ENCODE measurements around the gene SIMC1. TPM values are rescaled to one million over a fixed set of nuclear protein-coding genes. Genes with fewer than 3 reads are reported as not detected.

The SIMC1 gene
- total RNA-seq, result 7.0 and 11.5 TPM in 2 replicates

DNA sequence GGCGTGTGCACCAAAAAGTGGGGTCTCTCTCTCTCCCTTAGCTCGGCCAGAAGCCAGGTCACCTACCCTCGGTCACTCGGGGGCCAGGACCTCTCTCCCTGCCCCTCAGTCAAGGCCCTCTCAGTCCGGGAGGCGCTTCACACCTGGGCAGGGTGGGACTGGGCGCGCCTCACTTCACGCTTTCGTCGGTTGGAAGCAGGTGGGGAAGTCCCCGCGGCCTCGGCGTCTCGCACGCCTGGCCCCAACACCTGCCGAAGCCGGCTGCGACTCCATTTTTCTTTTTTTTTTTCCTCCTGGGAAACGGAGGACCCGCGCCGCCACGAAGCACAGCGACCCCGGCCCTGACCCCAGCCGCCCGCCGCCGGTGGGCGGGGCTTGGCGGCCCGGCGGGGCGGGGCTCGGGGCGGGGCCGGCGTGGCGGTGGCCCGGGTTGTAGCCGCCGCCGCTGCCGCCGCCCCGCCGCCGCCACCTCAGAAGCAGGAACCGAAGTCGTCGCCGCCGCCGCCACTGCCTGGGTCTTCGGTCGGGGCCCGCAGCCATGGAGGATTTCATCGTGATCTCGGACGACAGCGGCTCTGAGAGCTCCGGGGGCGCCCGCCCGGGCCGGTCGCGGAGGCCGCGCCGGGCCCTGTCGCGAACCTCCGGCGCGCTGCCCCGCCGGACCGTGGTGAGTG lies at the start of gene SIMC1:
Gene SIMC1 (plus strand): TSS at position 454 of the 674 bp plus-strand sequence. CDS start 85 bp downstream, at position 539.

DNA sequence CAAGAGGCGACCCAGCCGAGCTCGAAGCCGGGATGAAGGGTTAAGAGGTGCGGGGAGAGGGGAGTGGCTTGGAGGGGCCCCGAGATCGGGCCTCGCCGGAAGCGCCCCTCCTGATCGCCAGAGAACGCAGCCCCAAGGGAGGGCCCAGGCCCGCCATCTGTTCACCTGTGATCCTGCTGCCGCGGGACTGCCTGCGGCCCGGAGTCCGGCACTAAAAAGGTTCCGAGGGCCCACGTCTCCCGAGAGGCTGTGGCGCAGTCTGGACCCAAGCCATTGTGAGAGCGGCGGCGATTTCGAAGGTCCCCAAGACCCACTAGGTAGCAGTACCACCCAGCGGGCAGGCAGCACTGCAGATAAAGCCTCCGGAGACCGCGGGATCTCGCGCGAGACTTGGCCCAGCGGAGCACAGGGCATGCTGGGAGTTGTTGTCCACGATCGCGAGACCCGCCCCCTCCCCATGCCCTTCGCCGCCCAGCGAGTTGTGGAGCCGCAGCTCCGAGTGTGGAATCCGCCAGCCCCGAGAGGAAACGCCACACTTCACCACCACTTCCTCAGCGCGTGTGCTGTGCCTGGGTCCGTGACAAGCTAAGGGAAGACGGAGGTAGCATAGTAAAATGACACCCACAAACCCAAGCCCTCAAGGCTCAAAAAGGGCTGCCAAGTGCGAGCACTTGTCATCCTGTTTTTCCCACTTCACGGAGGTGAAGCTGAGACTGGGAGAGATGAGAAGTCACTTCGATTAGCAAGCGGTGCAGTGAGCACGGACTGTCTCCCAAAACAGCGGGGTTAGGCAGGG lies 123.4 kb downstream of the SIMC1 start, which contains the start of gene KIAA1191:
Gene KIAA1191 (minus strand): TSS at position 328 of the 796 bp plus-strand sequence. CDS start 2,256 bp downstream, outside the sequence.

DNA sequence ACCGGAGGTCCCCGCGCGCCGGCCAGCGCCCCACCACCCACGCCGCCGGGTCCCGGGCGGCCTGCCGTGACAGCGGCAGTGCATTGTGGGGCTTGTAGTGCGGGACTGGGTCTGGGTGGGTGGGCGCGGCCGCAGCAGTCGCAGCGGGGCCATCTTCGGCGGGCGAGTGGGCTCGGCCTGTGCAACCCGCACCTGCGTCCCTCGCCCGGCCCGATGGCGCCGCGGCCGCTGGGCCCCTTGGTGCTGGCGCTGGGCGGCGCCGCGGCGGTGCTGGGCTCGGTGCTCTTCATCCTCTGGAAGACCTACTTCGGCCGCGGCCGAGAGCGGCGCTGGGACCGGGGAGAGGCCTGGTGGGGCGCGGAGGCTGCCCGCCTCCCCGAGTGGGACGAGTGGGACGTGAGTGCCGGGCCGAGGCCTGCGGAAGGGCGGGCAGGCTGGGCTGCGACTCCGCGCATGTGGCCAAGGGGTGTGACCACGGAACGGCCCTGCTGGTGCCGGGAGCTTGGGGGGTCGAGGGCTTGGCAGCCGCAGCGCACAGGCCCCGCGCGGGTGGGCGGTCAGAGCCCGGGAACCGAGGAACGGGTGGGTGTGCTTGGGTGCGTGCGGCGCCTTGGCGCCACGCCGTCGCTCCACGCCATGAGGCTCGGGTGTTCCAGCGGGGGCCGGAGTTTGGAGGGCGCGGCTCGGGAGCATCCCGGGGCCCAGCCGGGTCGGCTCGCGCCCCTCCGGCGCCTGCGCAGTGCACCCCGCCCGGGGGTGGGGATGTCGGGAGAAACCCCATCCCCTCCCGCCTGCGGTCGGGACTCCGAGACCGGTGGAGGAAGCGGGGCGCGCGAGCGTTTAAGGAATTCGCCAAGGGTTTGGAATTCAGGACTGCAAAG lies 127.4 kb downstream of the SIMC1 start, which contains the start of gene ARL10:
Gene ARL10 (plus strand): TSS at position 137 of the 881 bp plus-strand sequence. CDS start 77 bp downstream, at position 214.

DNA sequence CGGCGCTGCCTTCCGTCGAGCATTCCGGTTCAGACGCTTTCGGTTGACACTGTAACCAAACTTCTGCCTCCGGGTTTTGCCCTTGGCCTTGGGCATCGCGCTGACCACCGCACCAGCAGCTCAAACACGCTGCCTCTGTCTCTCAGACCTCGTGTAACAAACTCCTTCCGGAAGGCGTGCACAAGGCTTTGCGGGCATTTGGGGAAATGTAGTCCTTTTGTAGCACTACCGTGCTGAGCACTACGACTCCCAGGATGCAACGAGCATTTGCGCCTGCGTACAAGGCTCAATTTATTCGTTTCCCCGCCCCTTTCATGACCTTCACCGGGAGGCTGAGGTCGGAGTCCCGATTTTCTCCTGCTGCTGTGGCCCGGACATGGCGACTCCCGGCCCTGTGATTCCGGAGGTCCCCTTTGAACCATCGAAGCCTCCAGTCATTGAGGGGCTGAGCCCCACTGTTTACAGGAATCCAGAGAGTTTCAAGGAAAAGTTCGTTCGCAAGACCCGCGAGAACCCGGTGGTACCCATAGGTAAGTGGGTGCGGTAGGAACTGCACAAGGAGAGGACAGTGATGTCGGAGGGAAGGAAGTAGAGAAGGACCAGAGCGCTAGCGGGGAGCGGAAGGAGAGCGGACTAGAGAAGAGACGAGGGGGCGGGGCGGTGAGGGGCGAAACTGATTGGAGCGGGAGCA lies 150.4 kb downstream of the SIMC1 start, which contains the start of the genes HIGD2A and NOP16:
Gene HIGD2A (plus strand): TSS at position 308 of the 691 bp plus-strand sequence. CDS start 69 bp downstream, at position 377.
Gene NOP16 (minus strand): TSS at position 155 of the 691 bp plus-strand sequence. CDS start 59 bp downstream, at position 96.

Other genes with a start within 250 kb of the SIMC1 start
- gene KIAA1191, start 123.3 kb downstream of the SIMC1 start, total RNA-seq, result 88.3 and 144 TPM in 2 replicates
- gene ARL10, start 127.1 kb downstream of the SIMC1 start, total RNA-seq, result 5.6 and 8.7 TPM in 2 replicates
- gene NOP16, start 150.2 kb downstream of the SIMC1 start, total RNA-seq, result 13.3 and 19.3 TPM in 2 replicates
- gene HIGD2A, start 150.3 kb downstream of the SIMC1 start, total RNA-seq, result 85.7 and 124 TPM in 2 replicates
- 86.3 and 98.0 TPM in 2 replicates for gene CLTB, start 178.1 kb downstream of the SIMC1 start, total RNA-seq
- gene FAF2, start 210.0 kb downstream of the SIMC1 start, total RNA-seq, result 32.7 and 35.2 TPM in 2 replicates